HEK293 (cell line): ENCODE data around the gene ZC2HC1C.
A peak's percentile ranks its signal among the peaks of the same experiment; 100 is the strongest.

Experiments
- CTCF ChIA-PET: fragments of 350-600 bp; formaldehyde crosslinking; extraction: SDS; loops from one replicate; lab custom pipeline; 2021; ENCODE audit warnings: antibody characterized with exemption; lab: Yijun Ruan, JAX
- POLR2A ChIA-PET: fragments of 300-600 bp; formaldehyde crosslinking; extraction: SDS; loops from one replicate; lab custom pipeline; 2020; ENCODE audit warnings: antibody characterized with exemption, inconsistent platforms; lab: Yijun Ruan, JAX
- H3K27ac ChIP-seq: fragments of 200-500 bp; sonication (Bioruptor generic); 2 replicates; pipeline ENCODE4 v1.5.1; 2014; ENCODE audit warnings: low read depth, low read length, control low read depth, inconsistent platforms; ENCODE audit errors: extremely low read depth
- H3K36me3 ChIP-seq, 2 experiments: fragments of 200-500 bp in 1 of 2; sonication (Bioruptor generic) in 1 of 2; 1 replicate in 1 of 2; 2 replicates in 1 of 2; pipeline ENCODE4 v1.5.1; 2014 to 2017; ENCODE audit warnings: inconsistent platforms in 2 of 2, low read length in 2 of 2; ENCODE audit not compliant: control insufficient read depth in 2 of 2, insufficient read depth in 1 of 2
- H3K4me1 ChIP-seq: fragments of 200-500 bp; sonication (Bioruptor generic); 2 replicates; pipeline ENCODE4 v1.5.1; 2014; ENCODE audit warnings: mild to moderate bottlenecking, low read length, inconsistent platforms; ENCODE audit not compliant: control insufficient read depth, insufficient read depth
- H3K4me3 ChIP-seq: 2 replicates; pipeline ENCODE4 v1.5.1; 2011; ENCODE audit warnings: low read depth, mild to moderate bottlenecking, control low read depth, low read length, moderate library complexity
- H3K9me3 ChIP-seq: fragments of 200-500 bp; sonication (Bioruptor generic); 2 replicates; pipeline ENCODE4 v1.5.1; 2014; ENCODE audit warnings: low read depth, low read length, inconsistent platforms; ENCODE audit not compliant: control insufficient read depth, insufficient read depth
- GLI4 ChIP-seq: fragments of 450-650 bp; formaldehyde crosslinking; IDR thresholded peaks from 2 replicates; pipeline ENCODE4 v1.5.1; 2016; ENCODE audit warnings: missing biosample characterization, missing genetic modification characterization
- HOXD13 ChIP-seq: sonication (generic); formaldehyde crosslinking; IDR thresholded peaks from 2 replicates; pipeline ENCODE4 v1.8.0; 2022; ENCODE audit warnings: missing genetic modification reagents, borderline replicate concordance
- ZEB2 ChIP-seq: fragments of 450-650 bp; formaldehyde crosslinking; IDR thresholded peaks from 2 replicates; pipeline ENCODE4 v1.5.1; 2016; ENCODE audit warnings: missing biosample characterization, missing genetic modification characterization
- ZIC2 ChIP-seq: fragments of 450-650 bp; formaldehyde crosslinking; IDR thresholded peaks from 2 replicates; pipeline ENCODE4 v1.5.1; 2016; ENCODE audit warnings: missing biosample characterization, missing genetic modification characterization
- ZNF10 ChIP-seq: fragments of 450-650 bp; formaldehyde crosslinking; IDR thresholded peaks from 2 replicates; pipeline ENCODE4 v1.5.1; 2017; ENCODE audit warnings: missing biosample characterization, missing genetic modification characterization
- ZNF112 ChIP-seq: fragments of 450-650 bp; formaldehyde crosslinking; IDR thresholded peaks from 2 replicates; pipeline ENCODE4 v1.5.0; 2017; ENCODE audit warnings: missing biosample characterization, missing genetic modification characterization
- ZNF132 ChIP-seq: fragments of 450-650 bp; formaldehyde crosslinking; IDR thresholded peaks from 2 replicates; pipeline ENCODE4 v1.5.1; 2017; ENCODE audit warnings: missing biosample characterization, missing genetic modification characterization, borderline replicate concordance
- ZNF138 ChIP-seq: fragments of 450-650 bp; formaldehyde crosslinking; IDR thresholded peaks from 2 replicates; pipeline ENCODE4 v1.5.1; 2016; ENCODE audit warnings: missing biosample characterization, missing genetic modification characterization, borderline replicate concordance
- ZNF175 ChIP-seq: fragments of 450-650 bp; formaldehyde crosslinking; IDR thresholded peaks from 2 replicates; pipeline ENCODE4 v1.5.1; 2016; ENCODE audit warnings: missing biosample characterization, missing genetic modification characterization
- ZNF473 ChIP-seq: fragments of 450-650 bp; formaldehyde crosslinking; IDR thresholded peaks from 2 replicates; pipeline ENCODE4 v1.5.1; 2017; ENCODE audit warnings: missing biosample characterization, missing genetic modification characterization
- ZNF544 ChIP-seq: fragments of 450-650 bp; formaldehyde crosslinking; IDR thresholded peaks from 2 replicates; pipeline ENCODE4 v1.5.0; 2017; ENCODE audit warnings: missing biosample characterization, missing genetic modification characterization
- ZNF707 ChIP-seq: fragments of 450-650 bp; formaldehyde crosslinking; IDR thresholded peaks from 2 replicates; pipeline ENCODE4 v1.5.1; 2016; ENCODE audit warnings: missing biosample characterization, missing genetic modification characterization
- ZNF792 ChIP-seq: fragments of 450-650 bp; formaldehyde crosslinking; IDR thresholded peaks from 2 replicates; pipeline ENCODE4 v1.5.1; 2016; ENCODE audit warnings: missing biosample characterization, missing genetic modification characterization
- ZSCAN30 ChIP-seq: fragments of 450-650 bp; IDR thresholded peaks from 2 replicates; pipeline ENCODE4 v1.5.1; 2018; ENCODE audit warnings: missing biosample characterization, mild to moderate bottlenecking, missing genetic modification characterization, moderate library complexity
- TF ChIP-seq, protein P1 (sequence below): fragments of 450-650 bp; formaldehyde crosslinking; IDR thresholded peaks from 2 replicates; pipeline ENCODE4 v1.5.1; 2017; ENCODE audit warnings: missing biosample characterization, missing genetic modification characterization
- TF ChIP-seq, protein P2 (sequence below): fragments of 450-650 bp; formaldehyde crosslinking; IDR thresholded peaks from 2 replicates; pipeline ENCODE4 v1.5.1; 2016; ENCODE audit warnings: missing biosample characterization, missing genetic modification characterization
- TF ChIP-seq, protein P3 (sequence below): fragments of 450-650 bp; formaldehyde crosslinking; IDR thresholded peaks from 2 replicates; pipeline ENCODE4 v1.5.1; 2016; ENCODE audit warnings: missing biosample characterization, missing genetic modification characterization, borderline replicate concordance

ZC2HC1C gene

DNA sequence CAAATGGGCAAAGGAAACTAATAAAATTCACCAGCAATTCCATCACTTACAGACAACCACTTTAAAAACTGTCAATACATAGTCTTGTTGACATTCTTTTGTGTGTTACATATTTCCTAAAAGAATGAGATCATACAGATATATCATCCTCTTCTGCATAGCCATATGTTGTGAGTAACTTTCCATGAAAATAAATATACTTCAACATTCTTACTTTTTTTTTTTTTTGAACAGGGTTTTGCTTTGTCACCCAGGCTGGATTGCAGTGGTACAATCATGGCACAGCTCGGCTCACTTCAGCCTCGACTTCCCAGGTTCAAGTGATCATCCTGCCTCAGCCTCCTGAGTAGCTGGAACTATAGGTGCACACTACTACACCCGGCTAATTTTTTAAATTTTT lies 20.9 kb downstream of the ZC2HC1C start (continued):
- TF ChIP-seq, protein P1, sequence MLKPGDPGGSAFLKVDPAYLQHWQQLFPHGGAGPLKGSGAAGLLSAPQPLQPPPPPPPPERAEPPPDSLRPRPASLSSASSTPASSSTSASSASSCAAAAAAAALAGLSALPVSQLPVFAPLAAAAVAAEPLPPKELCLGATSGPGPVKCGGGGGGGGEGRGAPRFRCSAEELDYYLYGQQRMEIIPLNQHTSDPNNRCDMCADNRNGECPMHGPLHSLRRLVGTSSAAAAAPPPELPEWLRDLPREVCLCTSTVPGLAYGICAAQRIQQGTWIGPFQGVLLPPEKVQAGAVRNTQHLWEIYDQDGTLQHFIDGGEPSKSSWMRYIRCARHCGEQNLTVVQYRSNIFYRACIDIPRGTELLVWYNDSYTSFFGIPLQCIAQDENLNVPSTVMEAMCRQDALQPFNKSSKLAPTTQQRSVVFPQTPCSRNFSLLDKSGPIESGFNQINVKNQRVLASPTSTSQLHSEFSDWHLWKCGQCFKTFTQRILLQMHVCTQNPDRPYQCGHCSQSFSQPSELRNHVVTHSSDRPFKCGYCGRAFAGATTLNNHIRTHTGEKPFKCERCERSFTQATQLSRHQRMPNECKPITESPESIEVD (tag by site-specific recombination): no peak
- TF ChIP-seq ZEB2 (tag by site-specific recombination): no peak
- TF ChIP-seq ZSCAN30: no peak
- no peak for TF ChIP-seq ZNF138 (tag by site-specific recombination)
- TF ChIP-seq ZNF707 (tag by site-specific recombination): no peak

DNA sequence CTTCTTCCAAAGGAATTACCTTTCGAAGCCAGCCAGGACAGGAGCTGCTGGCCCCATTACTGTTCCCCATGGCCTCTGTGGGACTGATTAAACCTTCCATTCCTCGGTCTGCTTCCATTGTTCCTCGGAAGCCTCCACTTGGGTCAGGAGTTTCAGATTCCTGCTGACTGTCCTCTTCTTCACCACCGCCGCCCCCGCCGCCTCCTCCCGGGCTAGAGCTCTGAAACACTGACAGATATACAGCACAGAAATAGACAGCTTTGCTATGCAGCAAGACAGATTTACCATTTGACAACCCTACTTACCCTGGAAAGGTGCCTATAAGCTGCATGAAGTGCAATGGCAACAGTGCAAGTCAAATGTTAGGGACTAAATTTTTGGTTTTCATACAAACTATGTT lies 21.8 kb downstream of the ZC2HC1C start:
- Histone ChIP-seq H3K36me3 (peaks cover 65 to 77% of the 10 kb centered on the region in 2 experiments), H3K4me1 (no peaks in the 10 kb centered on the region), H3K27ac (no peak overlapping the region), H3K4me3 (no peak overlapping the region), H3K9me3 (no peaks in the 10 kb centered on the region)
- CTCF ChIA-PET: interaction anchor here (0.7 to 7.5 kb wide), 3 partner anchors 116 to 231 kb away, joined by 3 to 86 read pairs (median 66); no protein-coding TSS in a partner anchor
- no peak for TF ChIP-seq ZNF175 (tag by site-specific recombination)
- no peak for TF ChIP-seq GLI4 (tag by site-specific recombination)
- TF ChIP-seq ZIC2 (tag by site-specific recombination): no peak
- no peak for TF ChIP-seq ZNF132
- TF ChIP-seq HOXD13 (CRISPR knock-in tag): no peak
- TF ChIP-seq ZNF544 (tag by site-specific recombination): no peak
- TF ChIP-seq, all 188 proteins: peak for 0
- POLR2A ChIA-PET: interaction anchor here (0.6 kb wide), 1 partner anchor 168 kb away, joined by 3 read pairs; the partner anchor contains the start of gene RPS6KL1

DNA sequence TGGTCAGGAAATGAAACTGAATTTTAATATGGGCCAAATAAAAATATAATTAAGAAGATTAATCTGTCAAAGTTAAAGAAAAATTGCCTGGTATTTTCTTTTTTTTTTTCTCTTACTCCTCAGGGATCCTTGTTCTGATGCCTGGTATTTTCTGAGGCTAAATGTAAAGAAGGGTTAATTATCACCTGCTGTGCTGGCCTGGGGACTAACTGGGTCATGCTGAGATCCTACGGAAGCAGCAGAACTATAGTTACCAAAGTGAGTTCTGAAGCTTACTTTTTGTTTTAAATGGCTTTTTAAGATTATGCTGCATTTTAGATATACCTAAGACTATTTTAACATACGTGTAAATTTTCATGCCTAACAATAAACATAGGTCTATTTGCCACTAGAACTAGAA lies 23.3 kb downstream of the ZC2HC1C start:
- Histone ChIP-seq H3K4me3 (no peak overlapping the region), H3K36me3 (peaks cover 65 to 77% of the 10 kb centered on the region in 2 experiments), H3K4me1 (no peaks in the 10 kb centered on the region), H3K9me3 (no peaks in the 10 kb centered on the region), H3K27ac (no peak overlapping the region)
- CTCF ChIA-PET: interaction anchor here (0.7 to 7.5 kb wide), 2 partner anchors 146 to 399 kb away, joined by 3 to 66 read pairs; no protein-coding TSS in a partner anchor
- TF ChIP-seq ZNF112 (no peak), ZNF473 (tag by site-specific recombination) (no peak), ZNF10 (tag by site-specific recombination) (no peak), ZNF792 (tag by site-specific recombination) (no peak), ZIC2 (tag by site-specific recombination) (peak; percentile 28; the same call in 1 of the 2 replicates)
- TF ChIP-seq, protein P2, sequence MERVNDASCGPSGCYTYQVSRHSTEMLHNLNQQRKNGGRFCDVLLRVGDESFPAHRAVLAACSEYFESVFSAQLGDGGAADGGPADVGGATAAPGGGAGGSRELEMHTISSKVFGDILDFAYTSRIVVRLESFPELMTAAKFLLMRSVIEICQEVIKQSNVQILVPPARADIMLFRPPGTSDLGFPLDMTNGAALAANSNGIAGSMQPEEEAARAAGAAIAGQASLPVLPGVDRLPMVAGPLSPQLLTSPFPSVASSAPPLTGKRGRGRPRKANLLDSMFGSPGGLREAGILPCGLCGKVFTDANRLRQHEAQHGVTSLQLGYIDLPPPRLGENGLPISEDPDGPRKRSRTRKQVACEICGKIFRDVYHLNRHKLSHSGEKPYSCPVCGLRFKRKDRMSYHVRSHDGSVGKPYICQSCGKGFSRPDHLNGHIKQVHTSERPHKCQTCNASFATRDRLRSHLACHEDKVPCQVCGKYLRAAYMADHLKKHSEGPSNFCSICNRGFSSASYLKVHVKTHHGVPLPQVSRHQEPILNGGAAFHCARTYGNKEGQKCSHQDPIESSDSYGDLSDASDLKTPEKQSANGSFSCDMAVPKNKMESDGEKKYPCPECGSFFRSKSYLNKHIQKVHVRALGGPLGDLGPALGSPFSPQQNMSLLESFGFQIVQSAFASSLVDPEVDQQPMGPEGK (tag by site-specific recombination): no peak
- TF ChIP-seq, protein P3, sequence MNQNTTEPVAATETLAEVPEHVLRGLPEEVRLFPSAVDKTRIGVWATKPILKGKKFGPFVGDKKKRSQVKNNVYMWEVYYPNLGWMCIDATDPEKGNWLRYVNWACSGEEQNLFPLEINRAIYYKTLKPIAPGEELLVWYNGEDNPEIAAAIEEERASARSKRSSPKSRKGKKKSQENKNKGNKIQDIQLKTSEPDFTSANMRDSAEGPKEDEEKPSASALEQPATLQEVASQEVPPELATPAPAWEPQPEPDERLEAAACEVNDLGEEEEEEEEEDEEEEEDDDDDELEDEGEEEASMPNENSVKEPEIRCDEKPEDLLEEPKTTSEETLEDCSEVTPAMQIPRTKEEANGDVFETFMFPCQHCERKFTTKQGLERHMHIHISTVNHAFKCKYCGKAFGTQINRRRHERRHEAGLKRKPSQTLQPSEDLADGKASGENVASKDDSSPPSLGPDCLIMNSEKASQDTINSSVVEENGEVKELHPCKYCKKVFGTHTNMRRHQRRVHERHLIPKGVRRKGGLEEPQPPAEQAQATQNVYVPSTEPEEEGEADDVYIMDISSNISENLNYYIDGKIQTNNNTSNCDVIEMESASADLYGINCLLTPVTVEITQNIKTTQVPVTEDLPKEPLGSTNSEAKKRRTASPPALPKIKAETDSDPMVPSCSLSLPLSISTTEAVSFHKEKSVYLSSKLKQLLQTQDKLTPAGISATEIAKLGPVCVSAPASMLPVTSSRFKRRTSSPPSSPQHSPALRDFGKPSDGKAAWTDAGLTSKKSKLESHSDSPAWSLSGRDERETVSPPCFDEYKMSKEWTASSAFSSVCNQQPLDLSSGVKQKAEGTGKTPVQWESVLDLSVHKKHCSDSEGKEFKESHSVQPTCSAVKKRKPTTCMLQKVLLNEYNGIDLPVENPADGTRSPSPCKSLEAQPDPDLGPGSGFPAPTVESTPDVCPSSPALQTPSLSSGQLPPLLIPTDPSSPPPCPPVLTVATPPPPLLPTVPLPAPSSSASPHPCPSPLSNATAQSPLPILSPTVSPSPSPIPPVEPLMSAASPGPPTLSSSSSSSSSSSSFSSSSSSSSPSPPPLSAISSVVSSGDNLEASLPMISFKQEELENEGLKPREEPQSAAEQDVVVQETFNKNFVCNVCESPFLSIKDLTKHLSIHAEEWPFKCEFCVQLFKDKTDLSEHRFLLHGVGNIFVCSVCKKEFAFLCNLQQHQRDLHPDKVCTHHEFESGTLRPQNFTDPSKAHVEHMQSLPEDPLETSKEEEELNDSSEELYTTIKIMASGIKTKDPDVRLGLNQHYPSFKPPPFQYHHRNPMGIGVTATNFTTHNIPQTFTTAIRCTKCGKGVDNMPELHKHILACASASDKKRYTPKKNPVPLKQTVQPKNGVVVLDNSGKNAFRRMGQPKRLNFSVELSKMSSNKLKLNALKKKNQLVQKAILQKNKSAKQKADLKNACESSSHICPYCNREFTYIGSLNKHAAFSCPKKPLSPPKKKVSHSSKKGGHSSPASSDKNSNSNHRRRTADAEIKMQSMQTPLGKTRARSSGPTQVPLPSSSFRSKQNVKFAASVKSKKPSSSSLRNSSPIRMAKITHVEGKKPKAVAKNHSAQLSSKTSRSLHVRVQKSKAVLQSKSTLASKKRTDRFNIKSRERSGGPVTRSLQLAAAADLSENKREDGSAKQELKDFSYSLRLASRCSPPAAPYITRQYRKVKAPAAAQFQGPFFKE: no peak
- POLR2A ChIA-PET: no interaction called here
